Measurements from ENCODE around the gene ZNF490.

GRCh38 chr19:12638611-12639182 is 28.1 kb upstream of the ZNF490 start:
- TF ChIP-seq, protein P1, sequence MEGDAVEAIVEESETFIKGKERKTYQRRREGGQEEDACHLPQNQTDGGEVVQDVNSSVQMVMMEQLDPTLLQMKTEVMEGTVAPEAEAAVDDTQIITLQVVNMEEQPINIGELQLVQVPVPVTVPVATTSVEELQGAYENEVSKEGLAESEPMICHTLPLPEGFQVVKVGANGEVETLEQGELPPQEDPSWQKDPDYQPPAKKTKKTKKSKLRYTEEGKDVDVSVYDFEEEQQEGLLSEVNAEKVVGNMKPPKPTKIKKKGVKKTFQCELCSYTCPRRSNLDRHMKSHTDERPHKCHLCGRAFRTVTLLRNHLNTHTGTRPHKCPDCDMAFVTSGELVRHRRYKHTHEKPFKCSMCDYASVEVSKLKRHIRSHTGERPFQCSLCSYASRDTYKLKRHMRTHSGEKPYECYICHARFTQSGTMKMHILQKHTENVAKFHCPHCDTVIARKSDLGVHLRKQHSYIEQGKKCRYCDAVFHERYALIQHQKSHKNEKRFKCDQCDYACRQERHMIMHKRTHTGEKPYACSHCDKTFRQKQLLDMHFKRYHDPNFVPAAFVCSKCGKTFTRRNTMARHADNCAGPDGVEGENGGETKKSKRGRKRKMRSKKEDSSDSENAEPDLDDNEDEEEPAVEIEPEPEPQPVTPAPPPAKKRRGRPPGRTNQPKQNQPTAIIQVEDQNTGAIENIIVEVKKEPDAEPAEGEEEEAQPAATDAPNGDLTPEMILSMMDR (tag by site-specific recombination; IDR thresholded peaks at IDR 0.05) = no peak
- TF ChIP-seq PRDM1 (tag by site-specific recombination; IDR thresholded peaks at IDR 0.05) = no peak
- no peak for TF ChIP-seq ELK4 (IDR thresholded peaks at IDR 0.05; ENCODE audit: borderline replicate concordance, low read depth, low read length)
- no peak for TF ChIP-seq ZNF362 (tag by site-specific recombination; IDR thresholded peaks at IDR 0.05)
- TF ChIP-seq GLI2 (tag by site-specific recombination; IDR thresholded peaks at IDR 0.05; ENCODE audit: borderline replicate concordance, low read depth) = no peak
- TF ChIP-seq ZNF16 (tag by site-specific recombination; IDR thresholded peaks at IDR 0.05; ENCODE audit: low read depth) = no peak
